Fibroblast of skin of left biceps (primary cell): ENCODE results near the gene SNRPA1.

Experiments
- DNase-seq, 2 experiments: peaks; one replicate each; pipeline ENCODE4 v3.0.0-alpha.2; 2013; ENCODE audit warnings: low read depth in 2 of 2

The SNRPA1 gene

GRCh38 chr15:101244036-101244781 lies 50.8 kb downstream of the SNRPA1 start:
- no peak for DNase-seq

GRCh38 chr15:101243420-101243819 lies 51.6 kb downstream of the SNRPA1 start:
- no peak for DNase-seq

DNA sequence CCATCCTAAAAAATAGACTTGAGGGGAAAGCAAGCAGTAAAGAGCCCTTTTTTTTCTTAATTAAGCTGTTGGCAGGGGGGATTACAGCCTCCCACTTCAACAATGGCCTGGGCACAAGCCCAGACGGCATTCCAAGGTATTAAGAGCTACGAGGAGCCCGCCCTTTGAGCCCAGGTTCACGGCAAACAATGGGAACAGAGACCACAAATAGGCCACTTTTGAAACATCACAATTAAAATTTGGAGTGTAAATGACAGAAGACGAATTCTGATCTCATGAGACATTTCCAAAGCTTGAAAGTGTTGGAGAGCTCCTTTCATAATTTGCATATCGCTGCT lies 52.1 kb downstream of the SNRPA1 start:
- DNase-seq = no peak

DNA sequence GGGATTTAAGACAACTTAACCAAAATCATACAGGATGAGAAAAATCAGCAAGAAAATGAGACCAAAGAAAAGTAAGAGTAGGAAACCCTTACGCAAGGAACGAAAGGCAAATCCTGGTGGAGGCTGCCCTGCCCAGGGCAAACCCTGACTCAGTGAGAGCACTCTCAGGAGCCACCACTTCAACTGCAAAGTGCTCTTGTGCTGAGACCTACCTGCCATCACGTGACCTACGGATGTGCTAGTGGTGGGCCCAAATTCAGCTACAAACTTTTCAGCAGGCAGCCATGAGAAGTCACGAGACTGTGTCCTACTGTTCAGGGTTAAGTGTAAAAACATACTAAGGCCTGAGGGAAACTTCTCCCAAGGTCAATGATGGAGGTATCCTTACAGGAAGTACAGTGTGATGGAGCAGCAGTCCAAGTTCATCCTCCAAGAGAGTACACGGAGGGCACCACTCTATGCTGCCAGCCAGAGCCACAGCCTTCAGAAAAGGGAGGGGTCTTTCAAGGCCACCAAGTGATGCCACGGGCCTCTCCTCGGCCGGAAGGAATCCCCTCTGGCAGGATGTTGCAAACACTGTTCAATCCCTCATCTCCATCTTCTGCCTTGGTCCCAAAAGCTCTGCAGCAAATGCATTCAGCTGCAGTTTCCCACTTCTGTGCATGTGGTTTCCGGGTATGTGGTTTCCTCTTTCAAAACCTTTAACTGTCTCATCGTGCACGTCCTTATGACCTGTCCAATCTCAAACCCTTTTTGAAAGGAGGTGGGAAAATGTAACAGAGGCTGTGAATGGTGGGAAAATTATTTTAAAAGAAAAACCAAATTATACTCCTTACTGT lies 52.7 kb downstream of the SNRPA1 start:
- no peak for DNase-seq

DNA sequence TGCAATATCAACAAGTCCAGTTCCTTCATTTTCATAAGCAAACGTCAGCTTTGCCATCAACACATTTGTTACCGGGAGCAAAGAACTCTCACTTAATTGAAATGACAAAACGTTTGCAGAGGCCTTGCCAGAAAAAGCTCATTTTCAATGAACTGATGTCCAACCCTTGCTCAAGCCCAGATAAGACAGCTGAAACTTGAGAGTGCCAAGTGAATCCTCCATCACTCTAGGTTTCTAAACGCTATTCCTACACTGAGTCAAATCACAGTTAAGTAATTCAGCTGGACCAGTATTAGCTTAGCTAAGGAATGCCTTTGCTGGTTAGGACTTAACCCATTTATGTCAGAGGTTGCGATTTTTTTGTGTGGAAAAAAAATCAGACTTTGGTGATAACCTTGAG lies 54.7 kb downstream of the SNRPA1 start:
- DNase-seq = no peak

DNA sequence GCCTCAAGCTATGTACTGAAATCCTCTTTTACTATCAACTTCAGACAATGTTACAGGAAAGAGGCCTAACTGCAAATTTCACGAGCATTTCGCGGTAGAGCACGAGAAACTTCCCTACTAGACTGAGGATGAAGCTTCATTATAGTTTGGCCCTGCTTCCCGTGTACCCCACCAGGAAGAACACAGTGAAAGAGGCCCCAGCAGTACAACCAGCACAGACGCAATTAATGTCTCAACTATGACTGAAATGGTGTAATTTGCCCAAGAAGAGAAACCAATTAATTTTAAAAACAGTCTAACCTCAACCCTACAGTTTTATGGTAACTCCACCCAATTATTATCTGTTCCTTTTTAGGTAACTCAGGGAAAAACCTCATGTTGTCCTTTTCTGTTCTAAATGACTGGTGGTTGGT lies 55.3 kb downstream of the SNRPA1 start:
- DNase-seq = no peak

- no peak for DNase-seq
Observed at GRCh38 chr15:101237251-101237650, 57.8 kb downstream of the SNRPA1 start.

DNA sequence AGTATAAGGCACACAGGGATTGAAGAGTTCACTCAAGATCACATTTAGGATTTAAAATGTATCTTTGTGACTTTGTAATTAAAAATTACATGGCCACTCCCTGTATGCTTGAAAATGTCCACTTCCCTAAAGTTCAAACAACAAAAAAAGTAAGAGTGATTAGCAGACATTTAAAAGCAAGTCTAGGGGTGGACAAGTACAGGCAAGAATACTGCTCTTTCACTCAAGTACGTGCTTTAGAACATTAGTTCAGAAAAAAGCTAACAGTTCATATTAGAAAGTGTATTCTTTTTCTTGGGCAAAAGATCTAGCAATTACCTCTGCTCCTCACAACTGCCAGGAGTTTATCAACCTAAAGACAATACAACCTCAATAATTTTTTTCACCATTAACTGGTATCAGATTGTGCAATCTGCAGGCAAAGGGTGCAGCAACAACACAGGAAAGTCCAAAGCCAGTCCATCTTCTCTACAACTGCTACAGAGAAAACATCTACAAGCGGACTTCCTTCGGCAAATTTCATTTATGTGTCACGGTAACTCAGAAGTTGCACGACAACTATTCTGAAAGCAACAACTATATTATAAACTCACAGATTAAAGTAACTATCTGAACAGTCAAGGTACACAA lies 61.3 kb downstream of the SNRPA1 start:
- DNase-seq = no peak

DNA sequence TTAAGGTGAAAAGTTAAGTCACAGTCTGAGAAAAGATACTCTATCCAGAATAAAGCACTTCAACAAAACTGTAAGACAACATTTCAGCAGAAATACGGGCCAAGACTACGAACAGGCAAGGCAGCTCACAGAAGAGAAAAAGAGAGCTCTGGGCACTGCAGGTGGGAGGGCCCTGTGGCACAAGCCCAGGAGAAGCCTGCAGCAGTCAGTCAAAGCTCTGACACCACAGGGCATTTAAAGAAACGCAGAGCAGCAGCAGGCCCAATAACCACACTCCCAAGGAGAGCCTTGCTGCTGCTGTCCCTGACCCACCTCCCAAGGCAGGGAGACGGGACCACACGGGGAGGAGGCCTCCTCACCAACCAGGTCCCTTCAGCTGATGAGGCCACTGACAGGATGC lies 62.4 kb downstream of the SNRPA1 start:
- DNase-seq = no peak
